HCT116 (cell line): Measurements from ENCODE around the gene PTGIS. TPM values are rescaled to one million over a fixed set of nuclear protein-coding genes. Genes with fewer than 3 reads are reported as not detected.

ENCODE experiments used
- ATAC-seq: fragments of 200-7000 bp; cut with Tn5 transposase; 2 replicates; pipeline ENCODE4 v1.9.1; 2020; ENCODE audit warnings: mild to moderate bottlenecking, moderate library complexity
- BruUV-seq: library from RNA; stranded (reverse); fragments of 400-500 nt; replicated peaks from 2 replicates; lab custom pipeline; 2021; lab: Mats Ljungman, UMichigan
- CTCF ChIA-PET: fragments of 300-600 bp; sonication (Branson Sonifier 250); formaldehyde crosslinking; loops from one replicate; lab custom pipeline; 2021; ENCODE audit warnings: antibody characterized with exemption; lab: Charles Lee
- POLR2A ChIA-PET: fragments of 300-600, 350-600 bp; sonication (Branson Sonifier 250); formaldehyde crosslinking; loops from one replicate; lab custom pipeline; 2021; ENCODE audit warnings: antibody characterized with exemption; lab: Charles Lee
- RAD21 ChIA-PET, 2 experiments: fragments of 300-600 bp; sonication (Branson Sonifier 250); formaldehyde crosslinking; loops; one replicate each; lab custom pipeline; 2023; ENCODE audit warnings: low total read pairs in 2 of 2; ENCODE audit not compliant: uncharacterized antibody in 2 of 2, unreplicated experiment in 2 of 2, low non-redundant PET in 1 of 2; lab: Charles Lee
- DNase-seq: peaks from one replicate; pipeline ENCODE4 v3.0.0-alpha.2; 2010; ENCODE audit warnings: low read depth, low spot score
- H2AFZ ChIP-seq: fragments of 200-600 bp; shearing (Covaris generic), sonication (generic); 2 replicates; pipeline ENCODE4 v1.6.1; 2017; ENCODE audit warnings: low read depth, mixed run types, mixed read lengths, antibody characterized with exemption, low read length; ENCODE audit not compliant: poor library complexity, severe bottlenecking
- H3K27ac ChIP-seq: 2 replicates; pipeline ENCODE4 v1.5.1; 2012; ENCODE audit warnings: low read depth, low read length
- H3K27me3 ChIP-seq: fragments of 200-600 bp; sonication (generic); 2 replicates; pipeline ENCODE4 v1.6.1; 2016; ENCODE audit warnings: mixed run types, low read length, mixed read lengths; ENCODE audit not compliant: insufficient read depth
- H3K36me3 ChIP-seq, 2 experiments: fragments of 200-500 bp in 1 of 2; fragments of 200-600 bp in 1 of 2; sonication (Bioruptor generic) in 1 of 2; sonication (generic) in 1 of 2; 2 replicates each; pipeline versions ENCODE4 v1.5.1 to v1.6.1; 2014 to 2016; ENCODE audit warnings: low read length in 2 of 2, inconsistent platforms in 1 of 2, mixed read lengths in 1 of 2, mixed run types in 1 of 2; ENCODE audit not compliant: insufficient read depth in 2 of 2, control insufficient read depth in 1 of 2
- H3K4me1 ChIP-seq, 2 experiments: fragments of 200-600 bp in 1 of 2; sonication (generic) in 1 of 2; 2 replicates each; pipeline versions ENCODE4 v1.5.1 to v1.6.1; 2012 to 2017; ENCODE audit warnings: low read length in 2 of 2, inconsistent platforms in 1 of 2, mild to moderate bottlenecking in 1 of 2, mixed read lengths in 1 of 2, mixed run types in 1 of 2, moderate library complexity in 1 of 2; ENCODE audit not compliant: insufficient read depth in 2 of 2, control insufficient read depth in 1 of 2
- H3K4me2 ChIP-seq: fragments of 200-600 bp; sonication (generic); 2 replicates; pipeline ENCODE4 v1.6.1; 2017; ENCODE audit warnings: mixed run types, low read length, mixed read lengths
- H3K4me3 ChIP-seq, 2 experiments: fragments of 200-600 bp in 1 of 2; sonication (generic) in 1 of 2; replicated peaks in 1 of 2; 2 replicates each; pipeline ENCODE4 v1.5.1; 2011 to 2016; ENCODE audit warnings: low read length in 2 of 2, control low read depth in 1 of 2, low read depth in 1 of 2, mild to moderate bottlenecking in 1 of 2, mixed read lengths in 1 of 2, mixed run types in 1 of 2
- H3K79me2 ChIP-seq: fragments of 200-600 bp; sonication (generic); 2 replicates; pipeline ENCODE4 v1.6.1; 2017; ENCODE audit warnings: mild to moderate bottlenecking, mixed run types, low read length, moderate library complexity, mixed read lengths; ENCODE audit not compliant: insufficient read depth
- H3K9ac ChIP-seq: fragments of 200-600 bp; sonication (generic); 2 replicates; pipeline ENCODE4 v1.6.1; 2016; ENCODE audit warnings: low read length, mixed read lengths
- H3K9me2 ChIP-seq: fragments of 200-600 bp; sonication (generic), shearing (Covaris generic); 2 replicates; pipeline ENCODE4 v1.6.1; 2017; ENCODE audit warnings: mixed run types, mild to moderate bottlenecking, moderate library complexity; ENCODE audit not compliant: insufficient read depth
- H3K9me3 ChIP-seq, 2 experiments: fragments of 200-500 bp in 1 of 2; fragments of 200-600 bp in 1 of 2; sonication (Bioruptor generic) in 1 of 2; sonication (generic) in 1 of 2; 2 replicates each; pipeline ENCODE4 v1.6.1; 2014 to 2017; ENCODE audit warnings: low read length in 2 of 2, mixed read lengths in 2 of 2, inconsistent platforms in 1 of 2, low read depth in 1 of 2, mild to moderate bottlenecking in 1 of 2, mixed run types in 1 of 2, moderate library complexity in 1 of 2; ENCODE audit not compliant: control insufficient read depth in 1 of 2, insufficient read depth in 1 of 2
- H4K20me1 ChIP-seq: fragments of 200-600 bp; sonication (generic), shearing (Covaris generic); 2 replicates; pipeline ENCODE4 v1.6.1; 2017; ENCODE audit warnings: mixed run types, mild to moderate bottlenecking, moderate library complexity; ENCODE audit not compliant: insufficient read depth
- CBX3 ChIP-seq: IDR thresholded peaks from 2 replicates; pipeline ENCODE4 v1.6.1; 2012; ENCODE audit warnings: low read depth
- CEBPB ChIP-seq: IDR thresholded peaks from 2 replicates; pipeline ENCODE4 v1.6.1; 2012; ENCODE audit warnings: low read depth
- EGR1 ChIP-seq: IDR thresholded peaks from 2 replicates; pipeline ENCODE4 v1.6.1; 2012; ENCODE audit warnings: low read depth
- EZH2 ChIP-seq: fragments of 200-600 bp; sonication (generic); IDR thresholded peaks from 2 replicates; pipeline ENCODE4 v1.6.1; 2017; ENCODE audit warnings: antibody characterized with exemption, mixed run types
- FOSL1 ChIP-seq: IDR thresholded peaks from 2 replicates; pipeline ENCODE4 v1.6.1; 2012; ENCODE audit warnings: low read depth
- JUND ChIP-seq: IDR thresholded peaks from 2 replicates; pipeline ENCODE4 v1.6.1; 2012
- REST ChIP-seq: IDR thresholded peaks from 2 replicates; pipeline ENCODE4 v1.6.1; 2012; ENCODE audit warnings: low read depth
- SIN3A ChIP-seq: IDR thresholded peaks from 2 replicates; pipeline ENCODE4 v1.6.1; 2012; ENCODE audit warnings: low read depth
- SRF ChIP-seq: IDR thresholded peaks from 2 replicates; pipeline ENCODE4 v1.6.1; 2012; ENCODE audit warnings: low read depth
- ZFX ChIP-seq: fragments of 450-650 bp; IDR thresholded peaks from 2 replicates; pipeline ENCODE4 v1.6.1; 2017
- ZNF274 ChIP-seq: fragments of 200-500 bp; sonication (Bioruptor generic); IDR thresholded peaks from 2 replicates; pipeline ENCODE4 v1.6.1; 2014; ENCODE audit warnings: mild to moderate bottlenecking, low read depth, low read length, inconsistent platforms
- intact Hi-C: fragments of 100-400 bp; cut with micrococcal nuclease; formaldehyde crosslinking; loops from 2 replicates; pipeline ENCODE4 v1.10.0; 2022
- total RNA-seq: library from RNA; stranded (reverse); gene quantifications from one replicate; pipeline ENCODE4 v1.2.1, GENCODE V29; 2021; ENCODE audit not compliant: unreplicated experiment
- TF ChIP-seq, protein P1 (sequence below): IDR thresholded peaks from 2 replicates; pipeline ENCODE4 v1.6.1; 2011; ENCODE audit warnings: mild to moderate bottlenecking, low read length, moderate library complexity; ENCODE audit not compliant: insufficient replicate concordance; ENCODE audit errors: extremely low read depth

PTGIS gene
- total RNA-seq, 1 experiment from 2014 or later, result 0.25 TPM

- TF ChIP-seq JUND (no peak), ZNF274 (no peak), EGR1 (no peak), SRF (no peak), CEBPB (no peak)
Observed at GRCh38 chr20:49583669-49584417, 15.9 kb upstream of the PTGIS start (continued).

- Histone ChIP-seq H3K27me3 (no peaks in the 10 kb centered on the region), H2AFZ (no peak overlapping the region), H3K79me2 (no peaks in the 10 kb centered on the region), H3K9me3 (peaks cover 0 to 7% of the 10 kb centered on the region in 2 experiments; a peak in 1 of 4 replicates), H3K4me2 (peak overlapping the region; percentile 60), H3K27ac (no peak overlapping the region), H3K9ac (no peak overlapping the region), H3K4me3 (no peak overlapping the region), H3K36me3 (no peaks in the 10 kb centered on the region), H3K9me2 (no peaks in the 10 kb centered on the region), H3K4me1 (peaks cover 7 to 17% of the 10 kb centered on the region in 2 experiments), H4K20me1 (no peaks in the 10 kb centered on the region)
- intact Hi-C loops, result no loop called here
- TF ChIP-seq REST (no peak), CBX3 (no peak), SIN3A (no peak), EZH2 (no peak), ZFX (no peak), FOSL1 (no peak)
- TF ChIP-seq, protein P1, sequence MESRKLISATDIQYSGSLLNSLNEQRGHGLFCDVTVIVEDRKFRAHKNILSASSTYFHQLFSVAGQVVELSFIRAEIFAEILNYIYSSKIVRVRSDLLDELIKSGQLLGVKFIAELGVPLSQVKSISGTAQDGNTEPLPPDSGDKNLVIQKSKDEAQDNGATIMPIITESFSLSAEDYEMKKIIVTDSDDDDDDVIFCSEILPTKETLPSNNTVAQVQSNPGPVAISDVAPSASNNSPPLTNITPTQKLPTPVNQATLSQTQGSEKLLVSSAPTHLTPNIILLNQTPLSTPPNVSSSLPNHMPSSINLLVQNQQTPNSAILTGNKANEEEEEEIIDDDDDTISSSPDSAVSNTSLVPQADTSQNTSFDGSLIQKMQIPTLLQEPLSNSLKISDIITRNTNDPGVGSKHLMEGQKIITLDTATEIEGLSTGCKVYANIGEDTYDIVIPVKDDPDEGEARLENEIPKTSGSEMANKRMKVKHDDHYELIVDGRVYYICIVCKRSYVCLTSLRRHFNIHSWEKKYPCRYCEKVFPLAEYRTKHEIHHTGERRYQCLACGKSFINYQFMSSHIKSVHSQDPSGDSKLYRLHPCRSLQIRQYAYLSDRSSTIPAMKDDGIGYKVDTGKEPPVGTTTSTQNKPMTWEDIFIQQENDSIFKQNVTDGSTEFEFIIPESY, result no peak
- BruUV-seq, result no TSS peak
- CTCF ChIA-PET, result no interaction called here
- POLR2A ChIA-PET, result no interaction called here
- DNase-seq (no peak), ATAC-seq (no peak)
- RAD21 ChIA-PET, result no interaction called here
Observed at GRCh38 chr20:49583343-49583668, 15.4 kb upstream of the PTGIS start.
